ENCODE measurements around the gene ATAD3A. TPM values are rescaled to one million over a fixed set of nuclear protein-coding genes. Genes with fewer than 3 reads are reported as not detected.

ATAD3A gene
- total RNA-seq, 2 experiments from 2014 or later: 61.7 to 65.1 TPM

DNA sequence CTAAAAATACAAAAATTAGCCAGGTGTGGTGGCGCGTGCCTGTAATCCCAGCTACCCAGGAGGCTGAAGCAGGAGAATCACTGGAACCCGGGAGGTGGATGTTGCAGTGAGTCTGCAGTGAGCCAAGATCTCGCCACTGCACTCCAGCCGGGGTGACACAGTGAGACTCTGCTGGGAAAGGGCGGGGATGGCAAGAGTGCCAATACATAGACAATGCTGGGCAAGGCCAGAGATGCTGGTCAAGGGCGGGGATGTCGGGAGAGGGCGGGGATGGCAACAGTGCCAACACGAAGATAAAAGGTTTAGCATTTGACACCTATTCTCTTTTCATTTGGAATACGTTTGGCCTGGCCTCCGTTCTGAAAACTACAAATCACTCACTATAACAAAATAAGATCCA, 51.7 kb downstream of the ATAD3A start:
- H3K4me1 Mint-ChIP-seq (ENCODE audit: low read depth): peaks cover 19% of the 10 kb centered on the region
- H3K4me3 Mint-ChIP-seq: no peak overlapping the region
- DNase-seq (no peak), ATAC-seq (no peak)
- TF ChIP-seq, protein P1, sequence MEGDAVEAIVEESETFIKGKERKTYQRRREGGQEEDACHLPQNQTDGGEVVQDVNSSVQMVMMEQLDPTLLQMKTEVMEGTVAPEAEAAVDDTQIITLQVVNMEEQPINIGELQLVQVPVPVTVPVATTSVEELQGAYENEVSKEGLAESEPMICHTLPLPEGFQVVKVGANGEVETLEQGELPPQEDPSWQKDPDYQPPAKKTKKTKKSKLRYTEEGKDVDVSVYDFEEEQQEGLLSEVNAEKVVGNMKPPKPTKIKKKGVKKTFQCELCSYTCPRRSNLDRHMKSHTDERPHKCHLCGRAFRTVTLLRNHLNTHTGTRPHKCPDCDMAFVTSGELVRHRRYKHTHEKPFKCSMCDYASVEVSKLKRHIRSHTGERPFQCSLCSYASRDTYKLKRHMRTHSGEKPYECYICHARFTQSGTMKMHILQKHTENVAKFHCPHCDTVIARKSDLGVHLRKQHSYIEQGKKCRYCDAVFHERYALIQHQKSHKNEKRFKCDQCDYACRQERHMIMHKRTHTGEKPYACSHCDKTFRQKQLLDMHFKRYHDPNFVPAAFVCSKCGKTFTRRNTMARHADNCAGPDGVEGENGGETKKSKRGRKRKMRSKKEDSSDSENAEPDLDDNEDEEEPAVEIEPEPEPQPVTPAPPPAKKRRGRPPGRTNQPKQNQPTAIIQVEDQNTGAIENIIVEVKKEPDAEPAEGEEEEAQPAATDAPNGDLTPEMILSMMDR (IDR thresholded peaks at IDR 0.05): no peak
- peaks cover 44% of the 10 kb centered on the region for H3K36me3 Mint-ChIP-seq (ENCODE audit: low read depth)
- intact Hi-C loops (cut with micrococcal nuclease): no loop called here
- no peak overlapping the region for H3K27ac Mint-ChIP-seq
- POLR2A ChIA-PET: interaction anchor here (2.1 kb wide), 2 partner anchors 10 to 17 kb away, joined by 6 to 9 read pairs; no protein-coding TSS in a partner anchor
- CTCF ChIA-PET: no interaction called here
- H3K9me3 Mint-ChIP-seq: no peaks in the 10 kb centered on the region
- H3K27me3 Mint-ChIP-seq: no peaks in the 10 kb centered on the region

DNA sequence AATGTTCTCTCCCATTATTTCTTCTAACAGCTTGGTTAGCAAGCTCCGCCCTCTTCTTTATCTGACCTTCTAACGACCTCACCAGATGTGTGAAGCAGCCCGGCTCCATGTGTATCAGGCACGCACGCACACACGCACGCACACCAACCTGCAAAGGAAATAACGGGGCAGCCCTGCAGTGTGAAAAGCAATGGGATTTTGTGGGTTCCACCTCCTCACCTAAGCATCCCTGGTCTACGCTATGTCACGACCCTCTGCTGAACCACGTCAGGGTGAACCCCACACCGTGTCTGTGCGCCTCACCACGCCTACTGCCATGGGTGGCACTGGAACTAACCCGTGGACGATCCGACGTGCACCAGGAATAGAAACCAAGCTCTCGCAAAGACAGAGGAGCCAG, 52.3 kb downstream of the ATAD3A start:
- Mint-ChIP-seq H3K27ac (no peak overlapping the region), H3K4me3 (no peak overlapping the region), H3K9me3 (no peaks in the 10 kb centered on the region), H3K4me1 (ENCODE audit: low read depth) (peaks cover 20% of the 10 kb centered on the region), H3K27me3 (no peaks in the 10 kb centered on the region), H3K36me3 (ENCODE audit: low read depth) (peaks cover 46% of the 10 kb centered on the region)
- intact Hi-C loops (cut with micrococcal nuclease): no loop called here
- ChIA-PET CTCF (no interaction called here), POLR2A (interaction anchor here (1.4 to 2.1 kb wide), 2 partner anchors 16 to 18 kb away, joined by 3 to 9 read pairs; no protein-coding TSS in a partner anchor)
- TF ChIP-seq, protein P1 (IDR thresholded peaks at IDR 0.05): no peak
- DNase-seq (no peak), ATAC-seq (no peak)

DNA sequence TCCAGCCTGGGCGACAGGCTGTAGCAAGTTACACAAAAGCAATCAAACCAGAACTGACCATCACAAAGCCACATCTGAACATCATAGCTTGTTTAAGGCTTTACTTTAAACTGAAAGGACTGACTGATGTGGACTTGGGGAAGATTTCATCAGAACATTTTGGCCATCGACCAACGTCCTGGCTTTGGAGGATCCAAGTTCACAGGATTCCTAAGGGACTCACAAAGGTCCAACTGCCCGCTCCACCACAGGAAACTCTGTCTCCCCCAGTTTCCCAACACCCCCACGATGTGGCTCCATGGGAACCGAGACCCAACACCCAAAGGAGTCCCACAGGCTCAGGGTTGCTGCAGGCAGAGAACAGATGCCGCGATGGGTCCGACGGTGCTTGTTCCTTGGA, 53.4 kb downstream of the ATAD3A start:
- TF ChIP-seq, protein P1 (IDR thresholded peaks at IDR 0.05): no peak
- Mint-ChIP-seq H3K9me3 (no peaks in the 10 kb centered on the region), H3K36me3 (ENCODE audit: low read depth) (peaks cover 55% of the 10 kb centered on the region), H3K4me1 (ENCODE audit: low read depth) (peaks cover 31% of the 10 kb centered on the region), H3K27me3 (no peaks in the 10 kb centered on the region), H3K27ac (peak overlapping the region; percentile 42), H3K4me3 (no peak overlapping the region)
- ATAC-seq (no peak), DNase-seq (no peak)
- ChIA-PET CTCF (no interaction called here), POLR2A (interaction anchor here (1.4 kb wide), 1 partner anchor 17 kb away, joined by 3 read pairs; no protein-coding TSS in a partner anchor)
- intact Hi-C loops (cut with micrococcal nuclease): no loop called here

DNA sequence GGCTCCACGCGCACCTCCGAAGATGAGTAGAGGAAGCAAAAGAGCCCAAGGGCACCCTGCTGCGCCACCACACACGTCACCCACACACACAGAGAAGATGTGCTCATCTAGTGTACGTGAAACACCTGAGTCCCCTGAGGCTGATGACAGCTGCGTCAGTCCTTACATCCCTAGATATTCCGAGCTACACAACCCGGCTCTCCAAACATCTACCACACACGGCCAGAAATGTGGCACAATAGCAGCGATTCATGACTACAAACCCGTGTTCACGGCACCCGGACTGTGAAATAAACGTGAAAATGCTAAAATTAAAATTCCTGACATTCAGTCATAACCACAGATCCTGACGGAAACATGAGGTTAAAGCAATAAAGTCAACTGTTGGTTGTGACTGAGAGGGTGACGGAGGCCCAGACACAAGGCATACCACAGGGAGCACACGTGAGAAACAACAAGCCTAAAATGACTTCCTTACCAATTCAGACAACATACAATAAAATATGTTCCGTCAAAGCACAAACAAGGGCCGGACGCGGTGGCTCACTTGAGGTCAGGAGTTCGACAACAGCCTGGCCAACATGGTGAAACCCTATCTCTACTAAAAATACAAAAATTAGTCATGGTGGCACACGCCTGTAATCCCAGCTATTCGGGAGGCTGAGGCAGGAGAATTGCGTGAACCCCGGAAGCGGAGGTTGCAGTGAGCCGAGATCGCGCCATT, 55.4 kb downstream of the ATAD3A start:
- no peak for ATAC-seq
- peaks cover 51% of the 10 kb centered on the region for H3K36me3 Mint-ChIP-seq (ENCODE audit: low read depth)

More for the DNA sequence above, 55.4 kb downstream of the ATAD3A start:
- TF ChIP-seq, protein P1 (IDR thresholded peaks at IDR 0.05): no peak
- CTCF ChIA-PET: interaction anchor here (1.3 kb wide), 1 partner anchor 11 kb away, joined by 3 read pairs; no protein-coding TSS in a partner anchor
- H3K4me3 Mint-ChIP-seq: no peak overlapping the region
- POLR2A ChIA-PET: interaction anchor here (0.7 to 1.6 kb wide), 3 partner anchors 10 to 47 kb away, joined by 3 read pairs; no protein-coding TSS in a partner anchor
- no peaks in the 10 kb centered on the region for H3K27me3 Mint-ChIP-seq
- intact Hi-C loops (cut with micrococcal nuclease): no loop called here
- no peaks in the 10 kb centered on the region for H3K9me3 Mint-ChIP-seq
- peaks cover 41% of the 10 kb centered on the region for H3K4me1 Mint-ChIP-seq (ENCODE audit: low read depth)
- peak overlapping the region; percentile 59 for H3K27ac Mint-ChIP-seq
- no peak for DNase-seq
